NCI-H146 (cell line): ENCODE data around the gene TCEAL8.

Experiments used
- DNase-seq: peaks from one replicate; lab custom pipeline; 2025; lab: John Stamatoyannopoulos, UW

TCEAL8 gene

GRCh38 chrX:103214870-103215424, 40.0 kb downstream of the TCEAL8 start, which contains the start of gene BEX4:
TSS of gene BEX4 (plus strand) at chrX:103215108. CDS start at chrX:103216154, 1,046 bp downstream.
- peak; percentile 82 for DNase-seq

DNA sequence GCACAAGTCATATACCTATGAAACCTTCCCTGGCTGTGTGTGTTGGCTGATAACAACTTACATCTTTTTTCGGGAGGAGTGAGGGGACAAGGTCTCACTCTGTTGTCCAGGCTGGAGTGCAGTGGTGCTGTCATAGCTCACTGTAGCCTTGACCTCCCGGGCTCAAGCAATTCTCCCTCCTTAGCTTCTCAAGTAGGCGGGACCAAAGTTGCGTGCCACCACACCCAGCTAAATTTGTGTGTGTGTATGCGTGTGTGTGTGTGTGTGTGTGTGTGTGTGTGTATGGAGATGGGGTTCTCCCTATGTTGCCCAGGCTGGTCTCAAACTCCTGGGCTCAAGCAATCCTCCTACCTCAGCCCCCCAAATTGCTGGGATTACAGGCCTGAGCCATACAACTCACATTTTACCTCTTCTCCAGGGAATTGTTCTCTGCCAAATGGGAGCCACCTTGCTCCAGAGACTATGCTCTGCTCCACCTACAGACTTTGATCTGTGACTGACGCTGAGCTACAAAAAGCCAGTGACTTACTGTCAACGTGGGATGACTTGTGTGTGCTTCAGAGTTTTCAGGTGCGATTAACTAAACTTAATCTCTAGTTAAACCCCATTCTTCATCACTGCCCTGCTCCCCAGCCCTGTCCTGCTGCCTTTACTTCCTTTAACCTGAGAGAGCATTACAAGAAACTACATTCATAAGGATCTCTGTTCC, 42.1 kb downstream of the TCEAL8 start:
- DNase-seq = no peak

GRCh38 chrX:103211012-103211715, 43.8 kb downstream of the TCEAL8 start:
- DNase-seq = peak; percentile 31

DNA sequence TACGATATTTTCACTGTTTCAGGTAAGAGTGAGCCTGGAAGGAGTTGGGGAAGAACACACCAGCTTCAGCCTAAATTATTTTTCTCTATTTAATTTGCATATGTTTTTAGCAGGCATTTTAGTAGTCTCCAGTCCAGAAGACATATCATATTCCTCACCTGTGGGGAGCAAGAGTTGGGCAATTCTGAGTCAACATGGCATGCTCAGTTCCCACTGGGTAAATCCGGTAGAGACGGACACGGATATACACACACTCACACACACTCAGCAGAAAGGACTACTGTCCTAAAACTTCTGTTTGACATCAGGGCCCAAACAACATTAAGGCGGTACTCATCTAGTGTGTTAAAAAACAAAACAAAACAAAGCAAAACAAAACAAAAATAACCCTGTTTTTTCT, 44.9 kb downstream of the TCEAL8 start:
- no peak for DNase-seq
